HG03432 (cell line): ENCODE data around the gene C9orf50.
"Not testable (repeated sequence)": the region's sequence is repeated elsewhere in the genome, so short reads cannot be mapped to it uniquely, and the experiment has no call there.

ENCODE experiments used
- ATAC-seq: cut with Tn5 transposase; IDR thresholded peaks from one replicate; pipeline ENCODE4 v1.9.1; 2021; ENCODE audit warnings: mild to moderate bottlenecking, moderate library complexity; ENCODE audit not compliant: unreplicated experiment

Gene C9orf50

GRCh38 chr9:129595903-129596540 is 24.9 kb downstream of the C9orf50 start:
- ATAC-seq: no peak

DNA sequence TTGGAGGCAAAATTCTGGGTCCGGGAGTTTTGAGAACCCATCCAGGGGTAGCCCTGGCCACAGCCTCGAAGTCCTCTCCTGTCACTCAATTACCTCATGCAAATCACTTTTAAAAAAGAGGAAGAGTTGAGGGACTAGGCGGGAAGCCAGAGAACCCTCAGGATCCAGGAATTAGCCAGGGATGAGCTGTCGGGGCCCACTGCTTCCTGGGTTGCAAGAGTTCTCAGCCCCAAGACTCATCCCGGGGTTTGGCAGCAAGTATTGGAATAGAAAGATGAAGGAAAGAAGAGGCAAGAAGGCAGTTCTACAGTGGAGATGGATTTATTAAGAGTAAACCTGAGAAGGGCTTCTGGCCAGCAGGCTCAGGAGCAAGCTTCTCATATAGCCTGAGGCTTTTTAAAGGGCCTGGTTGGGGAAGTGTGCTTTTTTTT is 25.6 kb downstream of the C9orf50 start:
- ATAC-seq: no peak

GRCh38 chr9:129594632-129595031 is 26.3 kb downstream of the C9orf50 start:
- no peak for ATAC-seq

DNA sequence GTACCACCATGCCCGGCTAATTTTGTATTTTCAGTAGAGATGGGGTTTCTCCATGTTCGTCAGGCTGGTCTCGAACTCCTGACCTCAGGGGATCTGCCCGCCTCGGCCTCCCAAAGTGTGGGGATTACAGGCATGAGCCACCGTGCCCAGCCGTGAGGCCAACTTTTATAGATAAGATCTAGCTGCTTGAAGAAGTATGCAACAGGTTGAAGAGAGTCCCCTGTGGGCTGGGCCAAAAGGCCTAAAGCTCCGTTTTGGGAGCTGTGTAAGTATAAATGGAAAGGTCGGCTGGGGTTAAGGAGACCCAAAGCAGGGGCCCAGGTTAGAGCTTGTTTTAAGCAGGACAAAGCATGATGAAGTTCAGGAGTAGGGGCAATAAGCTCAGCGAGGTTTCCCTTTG is 28.1 kb downstream of the C9orf50 start:
- not testable (repeated sequence) for ATAC-seq

DNA sequence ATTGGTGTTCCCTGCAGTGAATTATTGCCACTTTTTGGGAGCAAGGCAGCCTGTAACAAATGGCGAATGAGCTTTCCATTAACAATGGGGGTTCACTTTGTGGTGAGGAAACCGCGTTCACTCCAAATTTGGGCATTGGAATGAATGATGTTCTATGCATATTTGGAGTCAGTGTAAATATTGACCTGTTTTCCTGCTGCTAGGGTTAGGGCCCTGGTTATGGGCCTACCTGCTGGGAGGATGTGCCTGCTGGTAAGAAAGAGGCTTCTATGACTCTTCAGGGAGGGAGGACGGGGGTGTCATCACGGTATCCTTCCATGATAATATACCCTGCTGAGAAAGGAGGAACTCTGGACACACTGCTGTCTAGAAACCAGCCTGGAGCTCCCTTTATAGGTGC is 29.0 kb downstream of the C9orf50 start:
- no peak for ATAC-seq

DNA sequence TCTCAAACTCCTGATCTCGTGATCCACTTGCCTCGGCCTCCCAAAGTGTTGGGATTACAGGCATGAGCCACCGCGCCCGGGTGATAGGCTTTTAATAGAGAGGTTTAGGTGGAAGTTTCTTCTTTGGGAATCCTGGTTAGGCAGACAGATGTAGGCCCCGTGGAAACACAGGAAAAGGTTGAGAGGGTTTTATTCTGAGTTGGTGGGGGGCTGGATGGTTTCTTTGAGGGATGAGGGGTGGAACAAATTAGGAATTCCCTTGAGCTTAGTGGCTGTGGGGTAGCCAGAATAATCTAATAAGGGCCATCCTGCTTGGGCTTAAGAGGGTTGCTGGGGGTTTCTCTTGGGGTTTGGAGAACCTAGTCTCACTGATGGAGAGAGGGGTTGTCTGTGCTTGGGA is 30.4 kb downstream of the C9orf50 start:
- no peak for ATAC-seq

- ATAC-seq: no peak
Measured at GRCh38 chr9:129587487-129588262, 33.2 kb downstream of the C9orf50 start.

- ATAC-seq: no peak
Measured at GRCh38 chr9:129586685-129587084, 34.2 kb downstream of the C9orf50 start.

DNA sequence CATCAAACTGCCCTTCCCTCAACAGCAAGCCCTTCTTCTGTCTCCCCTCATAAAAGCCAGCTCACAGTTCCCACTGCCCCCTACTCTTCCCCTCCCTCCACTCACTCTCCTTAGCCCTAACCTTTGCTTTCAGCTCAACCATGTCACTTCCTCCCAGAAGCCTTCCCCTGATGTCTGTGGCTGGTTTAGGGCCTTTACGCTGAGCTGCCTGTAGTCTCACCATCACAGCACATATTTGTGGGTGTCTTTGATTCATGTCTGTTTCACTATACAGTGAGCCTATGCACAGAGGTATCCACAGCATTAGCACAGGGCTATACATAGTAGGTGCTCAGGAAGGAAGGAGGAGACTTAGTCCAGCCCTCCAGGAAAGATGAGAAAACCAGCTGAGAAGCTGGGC is 34.7 kb downstream of the C9orf50 start:
- no peak for ATAC-seq

DNA sequence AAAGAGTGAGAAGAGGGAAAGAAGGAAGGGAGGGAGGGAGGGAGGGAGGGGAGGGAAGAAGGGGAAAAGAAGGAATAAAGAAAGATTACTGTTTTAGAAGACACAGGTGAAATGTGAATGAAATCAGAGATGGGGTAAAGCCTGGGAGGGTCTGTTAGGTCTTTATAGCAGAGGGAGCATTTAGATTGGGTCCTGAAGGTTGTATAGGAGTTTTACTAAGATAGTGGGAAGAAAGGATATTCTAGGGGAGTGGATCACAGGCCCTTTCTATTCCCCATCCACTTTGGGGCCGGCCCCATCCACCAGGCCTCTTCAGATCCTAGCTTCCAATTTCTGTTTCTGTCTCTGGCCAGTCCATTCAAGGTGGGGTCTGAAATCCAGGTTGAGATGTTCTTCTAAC is 35.5 kb downstream of the C9orf50 start:
- ATAC-seq: no peak

DNA sequence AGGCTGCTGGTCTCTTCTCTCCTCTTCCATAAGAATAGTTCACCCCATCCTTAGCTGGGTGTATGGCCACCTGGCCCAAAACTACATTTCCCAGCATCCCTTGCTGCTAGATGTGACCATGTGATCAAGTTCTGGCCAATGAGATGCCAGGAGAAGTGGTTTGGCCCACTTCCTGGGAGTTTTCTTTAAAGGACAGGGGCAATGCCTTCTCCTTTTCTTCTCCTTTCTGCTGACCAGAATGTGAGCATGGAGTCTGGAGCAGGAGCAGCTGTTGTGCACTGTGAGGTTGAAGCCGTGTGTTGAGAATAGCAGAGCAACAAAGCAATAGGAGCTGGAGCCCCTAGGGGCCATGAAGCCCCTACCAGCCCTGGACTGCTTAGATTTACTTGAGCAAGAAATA is 36.8 kb downstream of the C9orf50 start:
- ATAC-seq: no peak

DNA sequence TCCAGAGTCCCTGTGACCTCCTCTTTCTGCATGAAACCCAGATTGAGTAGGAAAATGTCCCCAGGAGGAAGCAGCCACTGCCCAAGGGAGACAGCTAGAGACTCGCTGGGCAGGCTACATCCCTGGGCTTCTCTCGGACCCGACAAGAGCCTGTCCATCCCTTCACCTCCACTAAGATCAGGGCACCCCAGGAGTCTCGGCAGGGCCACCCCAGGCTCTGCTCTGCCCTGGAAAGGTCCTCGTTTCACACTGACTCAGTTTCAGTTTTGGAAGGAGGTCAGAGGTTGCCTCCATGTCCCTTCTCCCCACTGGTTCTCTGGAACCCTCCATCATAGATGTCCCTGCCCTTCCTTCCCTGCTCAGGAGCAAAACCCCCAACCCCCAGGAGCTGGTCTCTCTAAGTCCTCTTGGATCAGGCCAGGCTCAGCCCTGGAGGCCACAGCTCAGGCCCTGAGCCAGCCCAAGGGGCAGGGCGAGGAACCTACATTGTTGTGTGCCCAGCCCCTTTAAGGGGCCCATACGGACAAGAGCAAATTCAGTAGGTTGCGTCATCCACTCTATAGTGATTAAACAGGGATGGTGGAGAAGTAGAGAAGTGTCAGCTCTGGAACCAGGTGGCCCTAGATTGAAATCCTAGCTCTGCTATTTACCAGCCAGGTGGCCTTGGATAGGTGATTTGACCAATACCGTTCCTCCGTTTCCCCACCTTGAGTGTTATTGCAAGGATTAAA is 37.4 kb downstream of the C9orf50 start:
- no peak for ATAC-seq

DNA sequence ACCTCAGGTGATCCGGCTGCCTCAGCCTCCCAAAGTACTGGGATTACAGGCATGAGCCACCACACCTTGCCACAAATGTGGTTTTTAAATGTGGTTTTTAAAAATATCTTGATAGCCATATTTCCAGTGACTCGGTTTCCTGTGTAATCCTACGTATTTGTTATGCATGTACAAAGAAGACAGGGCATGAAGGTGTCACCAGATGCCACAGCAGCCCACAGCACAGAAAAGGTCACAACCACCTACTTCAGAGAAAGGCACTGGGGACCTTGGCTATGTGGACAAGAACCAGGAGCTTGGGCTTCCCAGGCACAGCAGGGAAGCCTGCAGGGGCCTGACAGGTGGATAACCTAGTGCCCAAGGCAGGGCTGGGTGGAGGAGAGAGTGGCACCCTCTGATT is 38.0 kb downstream of the C9orf50 start:
- ATAC-seq: no peak

DNA sequence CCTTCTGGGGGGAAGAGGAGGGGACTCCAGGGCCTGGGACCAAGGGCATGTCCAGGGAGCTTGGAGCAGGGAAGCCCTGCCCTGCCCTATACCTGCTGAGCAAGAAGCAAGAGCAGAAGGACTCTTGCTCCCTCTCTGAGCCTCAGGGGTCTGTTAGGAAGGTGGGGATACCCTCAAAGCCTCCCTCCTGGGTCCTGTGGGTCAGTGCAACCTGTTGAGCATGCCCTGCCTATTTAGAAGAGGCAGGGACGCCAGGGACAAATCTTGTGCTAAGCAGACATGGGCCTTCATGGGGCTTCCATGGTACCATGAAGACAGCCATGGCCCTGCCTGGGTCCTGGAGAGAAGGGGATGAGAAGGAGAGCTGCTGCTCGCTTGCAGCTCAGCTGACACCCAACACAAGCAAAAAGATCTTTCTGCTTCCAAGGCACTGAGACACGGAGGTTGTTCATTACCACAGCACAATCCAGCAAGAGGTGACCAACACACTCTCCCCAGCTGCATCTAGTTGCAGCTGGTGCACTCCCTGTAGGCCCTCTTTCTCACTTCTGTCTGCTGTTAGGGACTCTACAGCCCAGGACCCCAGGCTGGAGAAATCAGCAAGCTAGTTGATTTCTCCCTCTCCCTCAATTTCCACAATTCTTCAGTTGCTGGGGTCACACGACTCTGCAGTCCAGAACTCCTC is 39.3 kb downstream of the C9orf50 start:
- no peak for ATAC-seq

DNA sequence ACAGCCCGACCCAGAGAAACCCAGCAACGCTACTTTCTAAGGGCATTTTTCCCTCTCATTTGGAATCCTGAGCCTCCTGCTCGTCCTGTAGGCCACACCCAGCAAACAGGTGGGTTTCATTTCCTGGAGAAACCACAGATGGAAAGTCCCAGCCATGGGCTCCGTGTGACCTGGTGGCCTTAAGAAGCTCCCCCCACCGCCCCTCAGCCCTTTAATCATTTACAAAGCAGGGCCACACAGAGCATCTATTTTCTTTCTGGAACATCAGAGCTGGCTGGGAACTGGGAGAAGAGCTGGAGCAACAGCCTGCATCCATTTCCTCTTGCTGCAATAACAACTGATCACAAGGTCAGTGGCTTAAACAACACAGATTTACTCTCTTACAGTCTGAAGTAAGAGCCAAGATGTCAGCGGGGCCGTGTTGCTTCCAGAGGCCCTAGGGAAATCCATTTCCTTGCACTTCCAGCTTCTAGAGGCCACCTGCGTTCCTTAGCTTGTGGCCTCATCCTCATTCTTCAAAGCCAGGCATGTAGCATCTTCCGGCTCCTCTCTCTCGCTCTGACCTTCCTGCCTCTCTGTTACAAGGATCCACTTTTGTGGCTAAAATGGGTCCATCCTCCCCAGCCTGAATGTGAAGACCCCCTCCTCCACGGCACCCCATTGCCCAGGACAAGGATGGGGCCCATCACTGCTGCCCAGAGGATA is 40.5 kb downstream of the C9orf50 start:
- no peak for ATAC-seq

GRCh38 chr9:129579294-129579693 is 41.6 kb downstream of the C9orf50 start:
- ATAC-seq: no peak

GRCh38 chr9:129576546-129577543 is 44.1 kb downstream of the C9orf50 start:
- no peak for ATAC-seq

DNA sequence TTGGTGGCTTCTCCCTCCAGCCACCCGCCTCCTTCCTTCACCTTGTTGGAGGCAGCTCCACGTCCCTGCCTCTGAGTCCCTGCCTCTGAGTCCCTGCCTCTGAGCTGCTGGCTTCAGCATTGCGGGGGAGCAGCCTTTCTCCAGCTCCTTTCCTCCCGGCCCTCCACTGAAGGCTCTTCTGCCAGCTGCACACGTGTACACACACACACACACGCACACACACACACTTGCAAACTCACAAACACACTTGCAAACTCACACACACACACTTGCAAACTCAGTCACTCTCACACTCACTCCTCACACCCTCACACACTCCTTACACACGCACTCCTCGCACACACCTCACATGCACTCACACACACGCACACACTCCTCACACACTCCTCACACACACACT is 45.1 kb downstream of the C9orf50 start:
- no peak for ATAC-seq

GRCh38 chr9:129574911-129575585 is 45.9 kb downstream of the C9orf50 start:
- no peak for ATAC-seq
